HepG2 (cell line): Measurements from ENCODE around the gene KIAA0825.

Source experiments
- CHD4 ChIP-seq: fragments of 200-600 bp; sonication (generic); IDR thresholded peaks from 2 replicates; pipeline ENCODE4 v1.7.0; 2017; ENCODE audit warnings: mild to moderate bottlenecking, low read length, borderline replicate concordance
- GZF1 ChIP-seq: sonication (generic); formaldehyde crosslinking; IDR thresholded peaks from 2 replicates; pipeline ENCODE4 v1.5.1; 2020; ENCODE audit warnings: mild to moderate bottlenecking, missing genetic modification reagents
- KDM5A ChIP-seq: fragments of 200-600 bp; sonication (generic); IDR thresholded peaks from 2 replicates; pipeline ENCODE4 v1.7.0; 2018; ENCODE audit warnings: antibody characterized with exemption, mild to moderate bottlenecking, low read length, borderline replicate concordance
- POLR2AphosphoS5 ChIP-seq: IDR thresholded peaks from 2 replicates; pipeline ENCODE4 v1.6.1; 2012; ENCODE audit warnings: low read depth, low read length
- ZNF274 ChIP-seq: sonication (generic); formaldehyde crosslinking; IDR thresholded peaks from 2 replicates; pipeline ENCODE4 v1.5.1; 2020; ENCODE audit warnings: mild to moderate bottlenecking, missing genetic modification reagents
- ZNF660 ChIP-seq: sonication (generic); formaldehyde crosslinking; IDR thresholded peaks from 2 replicates; pipeline ENCODE4 v1.5.1; 2020; ENCODE audit warnings: mild to moderate bottlenecking, low read depth, missing genetic modification reagents, borderline replicate concordance
- ZNF773 ChIP-seq: sonication (generic); formaldehyde crosslinking; IDR thresholded peaks from 2 replicates; pipeline ENCODE4 v1.4.0; 2020; ENCODE audit warnings: missing genetic modification reagents, borderline replicate concordance

DNA sequence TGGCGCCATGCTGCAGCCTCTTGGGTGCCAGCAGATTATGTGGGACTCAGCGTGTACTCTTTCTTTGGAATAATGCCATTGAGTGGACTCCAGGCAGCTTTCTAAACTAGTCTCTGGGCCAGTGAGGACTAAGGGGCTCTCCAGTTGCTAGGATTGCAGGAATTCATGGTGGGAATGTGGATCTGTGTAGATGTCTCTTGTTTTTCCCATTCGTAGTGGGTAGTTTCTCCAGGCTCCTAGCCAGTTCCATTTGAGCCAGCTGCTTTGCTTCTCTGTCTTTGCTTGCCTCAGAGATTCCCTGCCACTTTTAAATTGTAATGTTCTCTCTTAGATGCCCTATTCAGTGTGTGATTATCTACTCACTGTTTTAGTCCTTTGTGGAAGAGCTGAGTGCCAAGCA, 42.7 kb upstream of the KIAA0825 start:
- TF ChIP-seq CHD4 (no peak), POLR2AphosphoS5 (no peak), GZF1 (CRISPR knock-in tag) (no peak), ZNF660 (CRISPR knock-in tag) (no peak), ZNF274 (CRISPR knock-in tag) (no peak), KDM5A (no peak), ZNF773 (CRISPR knock-in tag) (no peak)
